ENCODE results near the gene SEMA3C.
"Not testable (repeated sequence)": the region's sequence is repeated elsewhere in the genome, so short reads cannot be mapped to it uniquely, and the experiment has no call there.

The SEMA3C gene

DNA sequence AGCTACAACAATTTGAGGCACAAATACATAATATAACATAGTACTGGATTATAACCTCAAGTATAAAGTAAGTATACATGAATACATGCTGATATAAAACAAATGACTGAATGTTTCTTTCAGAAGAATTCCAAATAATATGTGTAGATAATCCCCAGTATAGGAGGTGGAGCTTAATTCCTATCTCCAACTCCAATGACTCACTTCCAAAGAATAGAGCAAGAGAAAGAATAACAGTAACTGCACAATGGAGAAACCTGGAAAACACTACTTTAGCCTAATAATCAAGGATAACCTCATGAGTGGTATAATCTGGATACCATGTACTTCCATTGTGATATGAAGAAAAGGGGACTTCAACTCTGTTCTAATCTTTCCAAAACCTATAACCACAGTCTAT lies 13.7 kb upstream of the SEMA3C start:
- Histone ChIP-seq H3K9me3 (ENCODE audit: control insufficient read depth, low read length) (no peaks in the 10 kb centered on the region), H3K36me3 (ENCODE audit: control insufficient read depth, insufficient read depth, low read length) (no peaks in the 10 kb centered on the region), H3K27ac (ENCODE audit: insufficient read depth, low read length, poor library complexity, severe bottlenecking) (no peak overlapping the region), H3K4me3 (ENCODE audit: insufficient read depth, low read depth, low read length, poor library complexity, severe bottlenecking) (no peak overlapping the region), H3K4me1 (ENCODE audit: control insufficient read depth, insufficient read depth, low read length, poor library complexity, severe bottlenecking) (no peaks in the 10 kb centered on the region), H3K27me3 (replicated peaks; ENCODE audit: control insufficient read depth, insufficient read depth, low read length, poor library complexity, severe bottlenecking) (no peaks in the 10 kb centered on the region)
- DNase-seq = no peak

DNA sequence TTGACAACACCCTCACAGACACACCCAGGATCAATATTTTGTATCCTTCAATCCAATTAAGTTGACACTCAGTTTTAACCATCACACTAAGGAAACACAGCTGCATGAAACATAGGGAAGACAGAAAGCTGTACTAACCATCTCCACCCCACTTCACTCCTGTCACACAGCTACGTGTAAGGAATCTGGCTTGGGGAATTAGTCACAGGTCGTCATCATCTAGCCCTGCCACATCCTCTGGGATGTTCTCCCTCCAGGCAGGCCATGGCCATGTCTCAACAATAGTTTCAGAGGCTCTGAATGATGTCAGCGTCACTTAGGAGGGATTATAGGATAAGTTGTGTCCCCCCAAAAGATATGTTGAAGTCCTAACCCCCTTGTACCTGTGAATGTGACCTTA lies 10.8 kb upstream of the SEMA3C start:
- H3K4me1 ChIP-seq (ENCODE audit: control insufficient read depth, insufficient read depth, low read length, poor library complexity, severe bottlenecking) = no peaks in the 10 kb centered on the region
- H3K9me3 ChIP-seq (ENCODE audit: control insufficient read depth, low read length) = no peaks in the 10 kb centered on the region
- no peaks in the 10 kb centered on the region for H3K36me3 ChIP-seq (ENCODE audit: control insufficient read depth, insufficient read depth, low read length)
- H3K27me3 ChIP-seq (replicated peaks; ENCODE audit: control insufficient read depth, insufficient read depth, low read length, poor library complexity, severe bottlenecking) = no peaks in the 10 kb centered on the region
- no peak overlapping the region for H3K27ac ChIP-seq (ENCODE audit: insufficient read depth, low read length, poor library complexity, severe bottlenecking)
- DNase-seq = no peak
- no peak overlapping the region for H3K4me3 ChIP-seq (ENCODE audit: insufficient read depth, low read depth, low read length, poor library complexity, severe bottlenecking)

DNA sequence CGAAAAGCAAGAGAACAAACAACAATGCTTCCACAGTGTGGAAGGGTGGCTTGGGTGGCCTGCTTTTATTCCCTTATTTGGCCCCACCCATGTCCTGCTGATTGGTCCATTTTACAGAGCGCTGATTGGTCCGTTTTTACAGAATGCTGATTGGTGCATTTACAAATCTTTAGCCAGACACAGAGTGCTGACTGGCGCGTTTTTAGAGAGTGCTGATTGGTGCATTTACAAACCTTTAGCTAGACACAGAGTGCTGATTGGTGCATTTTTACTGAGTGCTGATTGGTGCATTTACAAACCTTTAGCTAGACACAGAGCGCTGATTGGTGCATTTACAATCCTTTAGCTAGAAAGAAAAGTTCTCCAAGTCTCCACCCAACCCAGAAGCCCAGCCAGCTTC lies 8.1 kb upstream of the SEMA3C start:
- H3K9me3 ChIP-seq (ENCODE audit: control insufficient read depth, low read length) = not testable (repeated sequence)

DNA sequence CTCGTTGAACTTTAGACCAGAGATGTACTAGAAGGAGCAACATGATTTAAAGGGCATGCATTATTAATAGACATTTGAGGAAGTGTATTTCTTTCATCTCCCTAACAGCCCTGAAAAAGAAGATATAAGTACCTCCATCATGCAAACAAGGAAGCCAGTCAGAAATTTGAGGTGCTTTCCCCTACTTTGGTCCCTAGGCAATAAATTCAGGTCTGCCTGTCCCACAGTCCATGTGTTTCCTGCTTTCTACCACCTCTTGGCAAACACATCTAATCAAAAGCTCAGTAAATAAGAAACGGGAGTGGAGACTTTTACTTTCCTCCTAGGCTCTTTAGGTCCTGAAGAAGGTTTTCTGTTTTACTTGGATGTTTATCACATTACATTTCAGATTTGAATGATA lies 5.2 kb upstream of the SEMA3C start:
- H3K27ac ChIP-seq (ENCODE audit: insufficient read depth, low read length, poor library complexity, severe bottlenecking) = no peak overlapping the region
- DNase-seq = no peak
- no peak overlapping the region for H3K4me3 ChIP-seq (ENCODE audit: insufficient read depth, low read depth, low read length, poor library complexity, severe bottlenecking)
- H3K36me3 ChIP-seq (ENCODE audit: control insufficient read depth, insufficient read depth, low read length) = no peaks in the 10 kb centered on the region
- no peaks in the 10 kb centered on the region for H3K9me3 ChIP-seq (ENCODE audit: control insufficient read depth, low read length)
- H3K27me3 ChIP-seq (replicated peaks; ENCODE audit: control insufficient read depth, insufficient read depth, low read length, poor library complexity, severe bottlenecking) = no peaks in the 10 kb centered on the region
- H3K4me1 ChIP-seq (ENCODE audit: control insufficient read depth, insufficient read depth, low read length, poor library complexity, severe bottlenecking) = no peaks in the 10 kb centered on the region

More for the DNA sequence above, 8.1 kb upstream of the SEMA3C start:
- H3K4me3 ChIP-seq (ENCODE audit: insufficient read depth, low read depth, low read length, poor library complexity, severe bottlenecking); H3K4me1 ChIP-seq (ENCODE audit: control insufficient read depth, insufficient read depth, low read length, poor library complexity, severe bottlenecking); H3K36me3 ChIP-seq (ENCODE audit: control insufficient read depth, insufficient read depth, low read length); H3K27me3 ChIP-seq (replicated peaks; ENCODE audit: control insufficient read depth, insufficient read depth, low read length, poor library complexity, severe bottlenecking); DNase-seq; H3K27ac ChIP-seq (ENCODE audit: insufficient read depth, low read length, poor library complexity, severe bottlenecking): not testable (repeated sequence)

DNA sequence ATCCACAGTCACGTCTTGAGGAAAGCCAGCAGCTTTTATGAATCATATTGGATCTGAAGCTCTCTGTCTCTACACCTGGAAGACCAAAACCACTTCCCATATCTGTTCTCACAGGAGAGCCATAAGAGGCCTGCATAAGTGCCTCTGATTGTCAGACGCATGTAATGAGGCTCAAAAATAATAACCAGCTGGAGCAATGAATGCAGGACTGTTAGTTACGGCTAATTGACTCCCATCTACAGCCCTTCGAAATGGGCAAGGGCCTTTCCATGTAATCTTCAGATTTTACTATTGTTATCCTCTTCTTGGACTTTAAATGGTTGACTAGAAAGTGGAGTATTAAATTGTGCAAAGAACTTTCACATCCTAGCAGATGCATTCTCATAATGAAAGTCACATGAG lies 4.4 kb upstream of the SEMA3C start:
- no peak for DNase-seq
- H3K4me3 ChIP-seq (ENCODE audit: insufficient read depth, low read depth, low read length, poor library complexity, severe bottlenecking) = no peak overlapping the region
- no peaks in the 10 kb centered on the region for H3K9me3 ChIP-seq (ENCODE audit: control insufficient read depth, low read length)
- H3K27ac ChIP-seq (ENCODE audit: insufficient read depth, low read length, poor library complexity, severe bottlenecking) = no peak overlapping the region
- no peaks in the 10 kb centered on the region for H3K36me3 ChIP-seq (ENCODE audit: control insufficient read depth, insufficient read depth, low read length)
- no peaks in the 10 kb centered on the region for H3K27me3 ChIP-seq (replicated peaks; ENCODE audit: control insufficient read depth, insufficient read depth, low read length, poor library complexity, severe bottlenecking)
- H3K4me1 ChIP-seq (ENCODE audit: control insufficient read depth, insufficient read depth, low read length, poor library complexity, severe bottlenecking) = no peaks in the 10 kb centered on the region

GRCh38 chr7:80922253-80923049 lies 3.6 kb upstream of the SEMA3C start:
- Histone ChIP-seq H3K4me1 (ENCODE audit: control insufficient read depth, insufficient read depth, low read length, poor library complexity, severe bottlenecking) (no peaks in the 10 kb centered on the region), H3K4me3 (ENCODE audit: insufficient read depth, low read depth, low read length, poor library complexity, severe bottlenecking) (no peak overlapping the region), H3K27me3 (replicated peaks; ENCODE audit: control insufficient read depth, insufficient read depth, low read length, poor library complexity, severe bottlenecking) (no peaks in the 10 kb centered on the region), H3K9me3 (ENCODE audit: control insufficient read depth, low read length) (no peaks in the 10 kb centered on the region), H3K27ac (ENCODE audit: insufficient read depth, low read length, poor library complexity, severe bottlenecking) (no peak overlapping the region), H3K36me3 (ENCODE audit: control insufficient read depth, insufficient read depth, low read length) (no peaks in the 10 kb centered on the region)
- no peak for DNase-seq

GRCh38 chr7:80921130-80921529 lies 2.3 kb upstream of the SEMA3C start:
- no peak for DNase-seq
- Histone ChIP-seq H3K4me1 (ENCODE audit: control insufficient read depth, insufficient read depth, low read length, poor library complexity, severe bottlenecking) (no peaks in the 10 kb centered on the region), H3K4me3 (ENCODE audit: insufficient read depth, low read depth, low read length, poor library complexity, severe bottlenecking) (no peak overlapping the region), H3K27me3 (replicated peaks; ENCODE audit: control insufficient read depth, insufficient read depth, low read length, poor library complexity, severe bottlenecking) (no peaks in the 10 kb centered on the region), H3K36me3 (ENCODE audit: control insufficient read depth, insufficient read depth, low read length) (no peaks in the 10 kb centered on the region), H3K27ac (ENCODE audit: insufficient read depth, low read length, poor library complexity, severe bottlenecking) (no peak overlapping the region), H3K9me3 (ENCODE audit: control insufficient read depth, low read length) (no peaks in the 10 kb centered on the region)

DNA sequence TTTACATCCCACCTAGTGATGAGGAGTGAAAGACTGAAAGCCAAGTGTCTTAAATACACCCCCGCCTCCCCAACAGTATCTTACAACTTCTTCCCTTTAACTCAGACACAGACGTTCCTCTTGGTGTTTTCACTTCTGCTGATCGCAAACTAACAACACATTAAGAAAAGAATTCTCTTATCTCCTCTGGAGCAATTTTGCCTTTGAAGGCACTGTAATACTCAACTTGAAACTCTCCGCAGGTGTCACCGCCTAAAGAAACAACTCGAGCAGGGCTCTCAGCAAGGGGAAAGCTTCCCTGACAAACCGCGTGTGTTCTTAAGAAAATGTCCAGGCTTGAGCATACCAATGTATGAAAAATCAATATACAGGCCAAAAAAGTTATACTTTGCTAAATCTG lies 452 bp downstream of the SEMA3C start:
- Histone ChIP-seq H3K36me3 (ENCODE audit: control insufficient read depth, insufficient read depth, low read length) (no peaks in the 10 kb centered on the region), H3K27me3 (replicated peaks; ENCODE audit: control insufficient read depth, insufficient read depth, low read length, poor library complexity, severe bottlenecking) (no peaks in the 10 kb centered on the region), H3K4me1 (ENCODE audit: control insufficient read depth, insufficient read depth, low read length, poor library complexity, severe bottlenecking) (no peaks in the 10 kb centered on the region), H3K27ac (ENCODE audit: insufficient read depth, low read length, poor library complexity, severe bottlenecking) (no peak overlapping the region), H3K4me3 (ENCODE audit: insufficient read depth, low read depth, low read length, poor library complexity, severe bottlenecking) (no peak overlapping the region), H3K9me3 (ENCODE audit: control insufficient read depth, low read length) (no peaks in the 10 kb centered on the region)
- no peak for DNase-seq

- H3K4me1 ChIP-seq (ENCODE audit: control insufficient read depth, insufficient read depth, low read length, poor library complexity, severe bottlenecking) = no peaks in the 10 kb centered on the region
- no peaks in the 10 kb centered on the region for H3K36me3 ChIP-seq (ENCODE audit: control insufficient read depth, insufficient read depth, low read length)
- no peak overlapping the region for H3K4me3 ChIP-seq (ENCODE audit: insufficient read depth, low read depth, low read length, poor library complexity, severe bottlenecking)
- H3K27me3 ChIP-seq (replicated peaks; ENCODE audit: control insufficient read depth, insufficient read depth, low read length, poor library complexity, severe bottlenecking) = no peaks in the 10 kb centered on the region
- H3K9me3 ChIP-seq (ENCODE audit: control insufficient read depth, low read length) = no peaks in the 10 kb centered on the region
- DNase-seq = no peak
- no peak overlapping the region for H3K27ac ChIP-seq (ENCODE audit: insufficient read depth, low read length, poor library complexity, severe bottlenecking)
These were observed 1.8 kb downstream of the SEMA3C start for GRCh38 chr7:80916770-80917741.

- Histone ChIP-seq H3K27me3 (replicated peaks; ENCODE audit: control insufficient read depth, insufficient read depth, low read length, poor library complexity, severe bottlenecking) (no peaks in the 10 kb centered on the region), H3K4me3 (ENCODE audit: insufficient read depth, low read depth, low read length, poor library complexity, severe bottlenecking) (no peak overlapping the region), H3K4me1 (ENCODE audit: control insufficient read depth, insufficient read depth, low read length, poor library complexity, severe bottlenecking) (no peaks in the 10 kb centered on the region), H3K36me3 (ENCODE audit: control insufficient read depth, insufficient read depth, low read length) (no peaks in the 10 kb centered on the region), H3K9me3 (ENCODE audit: control insufficient read depth, low read length) (no peaks in the 10 kb centered on the region), H3K27ac (ENCODE audit: insufficient read depth, low read length, poor library complexity, severe bottlenecking) (no peak overlapping the region)
- no peak for DNase-seq
These were observed 8.6 kb downstream of the SEMA3C start for GRCh38 chr7:80910228-80910627.

All from effector memory CD4-positive, alpha-beta T cell (primary cell).